ENCODE results near the gene DYNC2I2.

DNA sequence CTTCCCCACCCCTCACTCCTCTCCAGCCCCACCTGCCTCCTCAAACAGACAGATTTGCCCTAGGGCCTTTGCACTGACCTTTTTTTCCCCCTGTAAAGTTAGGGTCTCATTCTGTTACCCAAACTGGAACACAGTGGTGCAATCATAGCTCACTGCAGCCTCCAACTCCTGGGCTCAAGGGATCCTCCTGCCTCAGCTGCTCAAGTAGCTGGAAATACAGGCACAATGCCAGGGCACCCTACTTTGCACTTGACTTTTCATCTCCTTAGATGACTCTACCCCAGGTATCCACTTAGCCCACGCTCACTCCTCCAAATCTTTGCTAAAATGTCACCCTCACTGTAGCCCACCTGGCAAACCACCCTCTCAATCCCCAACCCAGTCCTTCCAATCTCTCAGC lies 2.2 kb downstream of the DYNC2I2 start:
- TF ChIP-seq, protein P1, sequence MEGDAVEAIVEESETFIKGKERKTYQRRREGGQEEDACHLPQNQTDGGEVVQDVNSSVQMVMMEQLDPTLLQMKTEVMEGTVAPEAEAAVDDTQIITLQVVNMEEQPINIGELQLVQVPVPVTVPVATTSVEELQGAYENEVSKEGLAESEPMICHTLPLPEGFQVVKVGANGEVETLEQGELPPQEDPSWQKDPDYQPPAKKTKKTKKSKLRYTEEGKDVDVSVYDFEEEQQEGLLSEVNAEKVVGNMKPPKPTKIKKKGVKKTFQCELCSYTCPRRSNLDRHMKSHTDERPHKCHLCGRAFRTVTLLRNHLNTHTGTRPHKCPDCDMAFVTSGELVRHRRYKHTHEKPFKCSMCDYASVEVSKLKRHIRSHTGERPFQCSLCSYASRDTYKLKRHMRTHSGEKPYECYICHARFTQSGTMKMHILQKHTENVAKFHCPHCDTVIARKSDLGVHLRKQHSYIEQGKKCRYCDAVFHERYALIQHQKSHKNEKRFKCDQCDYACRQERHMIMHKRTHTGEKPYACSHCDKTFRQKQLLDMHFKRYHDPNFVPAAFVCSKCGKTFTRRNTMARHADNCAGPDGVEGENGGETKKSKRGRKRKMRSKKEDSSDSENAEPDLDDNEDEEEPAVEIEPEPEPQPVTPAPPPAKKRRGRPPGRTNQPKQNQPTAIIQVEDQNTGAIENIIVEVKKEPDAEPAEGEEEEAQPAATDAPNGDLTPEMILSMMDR (IDR thresholded peaks at IDR 0.05): no peak
- no peak for TF ChIP-seq POLR2A (IDR thresholded peaks at IDR 0.05)

Data from lower leg skin (tissue), 3 donors.